ENCODE measurements around the gene CMTR1.
"Not testable (repeated sequence)": the region's sequence is repeated elsewhere in the genome, so short reads cannot be mapped to it uniquely, and the experiment has no call there.

The CMTR1 gene, protein sequence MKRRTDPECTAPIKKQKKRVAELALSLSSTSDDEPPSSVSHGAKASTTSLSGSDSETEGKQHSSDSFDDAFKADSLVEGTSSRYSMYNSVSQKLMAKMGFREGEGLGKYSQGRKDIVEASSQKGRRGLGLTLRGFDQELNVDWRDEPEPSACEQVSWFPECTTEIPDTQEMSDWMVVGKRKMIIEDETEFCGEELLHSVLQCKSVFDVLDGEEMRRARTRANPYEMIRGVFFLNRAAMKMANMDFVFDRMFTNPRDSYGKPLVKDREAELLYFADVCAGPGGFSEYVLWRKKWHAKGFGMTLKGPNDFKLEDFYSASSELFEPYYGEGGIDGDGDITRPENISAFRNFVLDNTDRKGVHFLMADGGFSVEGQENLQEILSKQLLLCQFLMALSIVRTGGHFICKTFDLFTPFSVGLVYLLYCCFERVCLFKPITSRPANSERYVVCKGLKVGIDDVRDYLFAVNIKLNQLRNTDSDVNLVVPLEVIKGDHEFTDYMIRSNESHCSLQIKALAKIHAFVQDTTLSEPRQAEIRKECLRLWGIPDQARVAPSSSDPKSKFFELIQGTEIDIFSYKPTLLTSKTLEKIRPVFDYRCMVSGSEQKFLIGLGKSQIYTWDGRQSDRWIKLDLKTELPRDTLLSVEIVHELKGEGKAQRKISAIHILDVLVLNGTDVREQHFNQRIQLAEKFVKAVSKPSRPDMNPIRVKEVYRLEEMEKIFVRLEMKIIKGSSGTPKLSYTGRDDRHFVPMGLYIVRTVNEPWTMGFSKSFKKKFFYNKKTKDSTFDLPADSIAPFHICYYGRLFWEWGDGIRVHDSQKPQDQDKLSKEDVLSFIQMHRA

DNA sequence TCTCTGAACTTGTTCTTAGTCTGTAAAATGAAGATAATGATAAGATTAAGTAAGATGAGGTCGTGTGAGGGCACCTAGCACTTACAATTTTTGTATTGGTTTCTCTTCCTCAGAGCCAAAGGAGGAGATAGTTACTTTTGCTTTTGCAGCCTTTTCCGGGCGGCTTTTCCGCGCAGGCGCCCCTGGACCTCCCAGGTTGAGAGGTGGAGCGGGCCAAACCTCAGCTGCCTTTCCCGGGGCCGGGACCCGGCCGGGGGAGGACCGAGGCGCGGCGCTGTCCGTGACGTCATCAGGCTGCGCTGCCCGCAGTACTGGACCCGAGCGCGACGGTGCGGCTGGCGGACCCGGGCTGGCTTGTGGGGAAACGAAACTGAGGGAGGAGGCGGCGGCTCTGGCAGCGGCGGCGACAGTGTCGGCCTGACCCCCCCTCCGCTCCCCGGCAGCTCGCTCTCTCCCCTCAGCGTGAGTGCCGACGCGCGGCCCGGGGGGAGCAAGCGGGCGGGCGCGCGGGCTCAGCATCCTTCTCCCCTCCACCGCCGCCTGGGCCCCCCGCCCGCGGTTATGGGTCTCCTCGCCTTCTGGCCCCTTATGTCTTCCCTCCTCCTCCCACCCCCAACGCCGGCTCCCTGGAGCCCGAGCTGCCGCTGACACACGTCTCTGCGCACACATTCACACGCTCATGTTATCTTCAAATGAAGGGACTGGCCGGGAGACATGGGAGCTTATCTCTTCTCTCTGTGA lies at the start of gene CMTR1:
CMTR1 (plus strand) TSS at position 306 of the 741 bp plus-strand sequence. CDS start 2,409 bp downstream, outside the sequence.
- DNase-seq (ENCODE audit: low read depth): peak; percentile 95

DNA sequence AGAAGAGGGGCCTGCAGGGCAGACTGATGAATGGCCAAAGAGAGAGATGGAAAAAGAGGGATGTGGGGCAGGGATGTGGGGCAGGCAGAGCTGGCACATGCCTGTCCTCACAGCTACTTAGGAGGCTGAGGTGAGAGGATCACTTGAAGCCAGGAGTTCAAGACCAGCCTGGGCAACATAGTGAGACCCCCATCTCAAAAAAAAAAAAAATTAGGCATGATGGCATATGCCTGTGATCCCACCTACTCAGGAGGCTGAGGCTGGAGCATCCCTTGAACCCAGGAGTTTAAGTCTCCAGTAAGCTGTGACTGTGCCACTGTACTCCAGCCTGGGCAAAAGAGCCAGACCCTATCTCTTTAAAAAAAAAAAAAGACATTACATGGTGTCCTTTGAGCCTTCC lies 44.4 kb upstream of the CMTR1 start:
- no peak for DNase-seq (ENCODE audit: low read depth)

DNA sequence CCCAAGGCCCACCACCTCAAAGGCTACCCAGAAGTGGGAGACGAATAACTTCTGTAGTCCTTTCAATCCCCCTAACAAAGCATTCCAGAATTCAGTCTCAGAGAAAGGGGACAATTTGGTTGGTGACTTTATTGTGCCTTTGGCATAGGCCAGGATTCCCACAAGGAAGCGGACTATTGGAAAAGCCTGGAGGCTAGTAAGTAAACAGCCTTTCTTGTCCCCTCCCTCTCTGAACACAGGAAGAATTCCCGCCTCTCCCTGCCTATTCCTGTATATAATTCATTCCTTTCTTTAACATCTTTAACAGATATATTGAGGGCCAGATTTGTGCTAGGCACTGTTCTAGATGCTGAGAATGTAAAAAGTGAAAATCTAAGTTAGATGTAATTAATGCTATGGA lies 43.2 kb upstream of the CMTR1 start:
- no peak for DNase-seq (ENCODE audit: low read depth)

DNA sequence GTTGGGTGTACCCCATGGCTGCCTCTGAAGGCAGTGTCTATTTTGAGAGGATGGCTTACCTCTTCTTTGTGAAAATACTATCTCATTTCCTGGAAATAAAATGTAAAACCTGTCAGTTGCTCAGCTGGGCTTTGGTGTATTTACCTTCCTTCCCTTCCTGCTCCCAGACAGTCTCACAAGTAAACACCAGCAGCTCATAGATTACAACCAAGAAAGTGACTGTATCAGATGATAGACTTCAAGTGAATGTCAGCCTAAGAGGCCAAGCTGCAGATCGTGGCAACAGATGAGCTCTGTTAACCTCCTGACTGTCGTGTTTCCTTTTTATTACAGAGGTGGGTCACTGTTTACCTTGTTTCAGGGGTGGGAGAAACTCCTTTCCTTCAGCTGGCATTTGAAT lies 41.9 kb upstream of the CMTR1 start:
- DNase-seq (ENCODE audit: low read depth): no peak

DNA sequence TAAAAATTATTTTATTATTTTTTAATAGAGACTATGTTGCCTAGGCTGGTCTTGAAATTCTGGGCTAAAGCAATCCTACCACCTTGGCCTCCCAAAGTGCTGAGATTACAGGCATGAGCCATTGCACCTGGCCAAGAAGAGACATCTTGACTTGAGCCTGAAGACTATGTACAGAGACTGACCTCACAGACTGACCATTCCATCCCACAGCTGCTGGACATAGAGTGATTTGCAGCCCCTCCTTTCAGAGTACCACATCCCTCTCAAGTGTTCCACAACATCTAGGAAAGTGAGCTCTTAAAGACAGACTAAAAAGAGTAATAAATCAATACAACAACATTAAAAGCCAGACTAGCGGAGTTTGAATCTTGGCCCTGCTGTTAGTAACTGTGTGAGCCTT lies 40.2 kb upstream of the CMTR1 start:
- no peak for DNase-seq (ENCODE audit: low read depth)

DNA sequence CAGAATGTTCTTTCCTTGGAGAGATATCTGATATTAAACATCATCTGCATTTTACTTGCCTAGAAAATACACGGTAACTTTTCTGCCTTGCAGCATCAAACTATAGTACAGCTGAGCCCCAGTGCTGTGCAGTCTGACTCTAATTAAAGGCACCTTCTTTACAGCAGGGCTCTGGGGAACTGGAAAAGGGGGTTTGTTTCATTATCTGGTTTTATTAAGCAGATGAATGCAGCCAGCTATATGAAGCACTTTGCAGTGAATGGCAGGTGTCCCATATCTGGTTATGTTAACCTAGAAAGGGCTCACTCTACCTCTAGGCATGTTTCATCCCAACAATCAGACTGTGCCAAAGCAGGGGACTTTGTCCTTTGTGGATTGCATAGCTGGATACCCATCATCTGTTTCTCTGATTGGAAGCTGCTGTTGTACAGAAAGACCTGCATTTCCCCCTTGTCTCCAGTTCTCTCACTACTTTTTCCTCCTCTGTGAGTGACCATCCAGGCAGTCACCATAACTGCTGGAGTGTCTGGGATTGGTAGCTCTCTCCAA lies 39.6 kb upstream of the CMTR1 start:
- DNase-seq (ENCODE audit: low read depth): no peak

DNA sequence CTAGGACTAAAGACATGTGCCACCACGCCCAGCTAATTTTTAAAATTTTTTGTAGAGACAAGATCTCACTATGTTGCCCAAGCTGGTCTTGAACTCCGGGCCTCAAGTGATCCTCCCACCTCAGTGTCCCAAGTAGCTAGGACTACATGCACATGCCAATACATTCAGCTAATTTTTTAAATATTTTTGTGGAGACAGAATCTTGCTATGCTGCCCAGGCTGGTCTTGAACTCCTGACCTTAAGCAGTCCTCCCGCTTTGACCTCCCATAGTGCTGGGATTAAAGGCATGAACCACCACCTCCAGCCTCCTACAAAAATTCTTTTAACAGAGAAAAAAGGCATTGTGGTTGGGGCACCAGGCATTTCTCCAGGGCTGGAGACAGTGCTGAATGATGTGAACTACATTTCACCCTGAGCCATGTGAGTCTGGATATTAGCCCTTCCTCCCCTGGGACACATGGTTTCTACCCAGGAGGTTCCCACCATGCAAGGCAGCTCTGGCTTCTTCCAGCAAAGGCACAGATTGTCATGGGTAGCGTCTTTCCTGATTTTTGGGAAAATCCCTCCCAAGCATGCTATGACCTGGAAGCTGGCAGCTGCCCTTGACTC lies 36.3 kb upstream of the CMTR1 start:
- DNase-seq (ENCODE audit: low read depth): no peak

DNA sequence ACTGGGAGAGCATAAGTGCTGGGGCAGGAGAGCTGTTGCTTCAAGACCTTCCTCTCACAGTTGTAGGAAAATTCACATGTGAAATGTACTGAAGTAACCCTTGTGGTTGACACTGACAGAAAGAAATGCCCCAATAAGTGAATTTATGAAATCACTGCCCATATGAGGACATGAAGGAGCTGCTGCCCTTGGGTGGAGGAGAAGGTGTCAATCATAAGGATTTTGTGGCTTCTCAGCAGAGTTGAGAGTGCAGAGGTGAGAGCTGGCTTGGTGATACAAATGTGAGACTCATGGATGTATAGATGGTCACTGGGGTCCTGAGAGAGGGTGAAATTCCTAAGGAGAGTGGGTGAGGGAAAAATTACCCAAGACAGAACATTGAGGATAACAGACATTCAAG lies 33.9 kb upstream of the CMTR1 start:
- no peak for DNase-seq (ENCODE audit: low read depth)

DNA sequence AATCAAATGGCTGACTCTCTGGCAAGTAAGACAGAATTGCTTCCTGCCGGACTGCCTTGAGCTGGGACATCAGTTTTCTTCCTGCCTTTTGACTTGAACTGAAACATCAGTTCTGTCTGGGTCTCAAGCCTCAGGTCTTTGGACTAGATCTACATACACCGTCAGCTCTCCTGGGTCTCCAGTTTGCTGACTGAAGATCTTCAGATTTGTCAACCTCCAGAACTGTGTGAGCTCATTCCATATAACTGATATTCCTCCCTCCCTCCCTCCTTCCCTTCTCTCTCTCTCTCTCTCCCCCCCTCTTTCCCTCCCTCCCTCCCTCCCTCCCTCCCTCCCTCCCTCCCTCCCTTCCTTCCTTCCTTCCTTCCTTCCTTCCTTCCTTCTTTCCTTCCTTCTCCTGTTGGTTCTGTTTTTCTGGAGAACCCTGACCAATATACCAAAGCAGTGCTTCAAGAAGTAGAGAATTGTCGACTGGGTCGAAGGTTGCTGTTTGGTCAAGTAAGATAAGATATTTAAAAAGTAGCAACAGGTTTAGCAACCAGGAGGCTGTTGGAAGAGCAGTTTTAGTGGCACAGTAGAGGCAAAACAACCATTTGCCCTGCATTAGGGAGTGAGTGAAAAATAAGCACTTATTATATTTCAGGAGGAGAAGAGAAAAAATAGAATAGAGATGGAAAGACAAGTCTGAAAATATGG lies 33.1 kb upstream of the CMTR1 start:
- DNase-seq (ENCODE audit: low read depth): no peak

DNA sequence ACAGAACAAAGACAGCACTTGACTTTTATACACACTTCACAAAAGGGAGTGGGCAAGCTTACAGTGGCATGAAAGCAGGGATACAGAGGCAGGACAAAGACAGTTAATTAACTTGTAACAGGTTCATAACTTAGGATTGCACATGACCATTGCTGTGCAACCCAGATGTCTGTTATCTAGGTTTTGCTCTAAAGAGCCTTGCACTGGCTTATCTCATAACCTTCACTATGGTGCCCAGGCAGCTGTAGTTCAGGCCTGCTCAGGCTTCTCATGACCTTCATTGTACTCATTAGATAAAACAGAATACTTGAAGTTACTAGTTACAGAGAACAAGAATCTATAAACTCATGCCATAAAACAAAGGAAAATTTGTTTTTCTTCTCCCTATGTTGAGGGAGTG lies 31.4 kb upstream of the CMTR1 start:
- not testable (repeated sequence) for DNase-seq (ENCODE audit: low read depth)

DNA sequence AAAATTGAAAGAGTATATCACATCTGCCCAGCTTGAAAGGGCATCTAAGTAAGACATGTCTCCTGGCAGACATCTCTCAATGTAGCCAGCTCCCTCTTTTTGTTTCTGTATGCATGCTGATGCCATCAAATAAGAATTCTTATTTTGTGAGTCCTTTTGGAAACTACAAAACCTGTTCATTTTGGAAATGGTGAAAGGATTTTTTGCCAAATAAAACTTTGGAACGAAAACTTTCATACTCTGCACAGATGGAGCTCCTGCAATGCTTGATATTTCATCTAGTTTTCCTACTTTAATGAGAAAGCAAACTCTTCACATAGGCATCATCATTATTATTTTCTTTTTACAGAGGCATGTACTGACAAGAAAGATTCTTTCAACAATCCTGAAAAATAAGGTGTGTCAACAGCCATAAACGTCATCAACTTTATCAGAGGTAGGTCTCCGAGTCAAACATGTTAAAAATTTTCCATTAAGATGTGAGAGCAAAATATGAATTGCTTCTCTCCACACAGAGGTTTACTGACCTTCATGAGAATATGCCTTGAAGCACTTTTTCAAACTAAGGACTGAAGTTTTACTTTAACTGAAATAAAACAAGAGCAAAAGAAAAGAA lies 26.2 kb upstream of the CMTR1 start:
- DNase-seq (ENCODE audit: low read depth): no peak

DNA sequence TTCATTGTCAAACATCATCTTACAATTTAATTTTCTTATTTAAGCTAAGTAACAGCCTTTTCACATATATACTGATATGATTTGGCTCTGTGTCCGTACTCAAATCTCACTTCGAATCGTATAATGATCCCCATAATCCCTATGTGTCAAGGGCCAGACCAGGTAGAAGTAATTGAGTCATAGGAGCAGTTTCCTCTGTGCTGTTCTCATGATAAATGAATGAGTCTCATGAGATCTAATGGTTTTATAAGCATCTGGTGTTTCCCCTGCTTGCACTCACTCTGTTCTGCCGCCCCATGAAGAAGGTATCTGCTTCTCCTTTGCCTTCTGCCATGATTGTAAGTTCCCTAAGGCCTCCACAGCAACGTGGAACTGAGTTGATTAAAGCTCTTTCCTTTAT lies 25.1 kb upstream of the CMTR1 start:
- DNase-seq (ENCODE audit: low read depth): no peak

DNA sequence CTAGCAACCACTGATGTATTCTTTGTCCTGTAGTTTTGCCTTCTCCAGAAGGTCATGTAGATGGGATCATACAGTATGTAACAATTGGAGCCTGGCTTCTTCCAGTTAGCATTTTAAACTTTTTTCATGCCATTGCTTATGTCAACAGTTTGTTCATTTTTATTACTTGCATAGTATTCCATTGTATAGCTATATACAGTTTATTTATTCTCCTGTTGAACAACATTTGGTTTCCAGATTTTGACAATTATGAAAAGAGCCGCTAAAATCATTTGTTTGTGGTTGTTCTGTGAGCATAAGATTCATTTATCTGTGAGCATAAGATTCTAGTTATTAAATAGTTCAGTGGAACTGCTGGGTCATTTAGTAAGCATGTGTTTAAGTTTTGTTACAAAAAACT lies 23.5 kb upstream of the CMTR1 start:
- no peak for DNase-seq (ENCODE audit: low read depth)

DNA sequence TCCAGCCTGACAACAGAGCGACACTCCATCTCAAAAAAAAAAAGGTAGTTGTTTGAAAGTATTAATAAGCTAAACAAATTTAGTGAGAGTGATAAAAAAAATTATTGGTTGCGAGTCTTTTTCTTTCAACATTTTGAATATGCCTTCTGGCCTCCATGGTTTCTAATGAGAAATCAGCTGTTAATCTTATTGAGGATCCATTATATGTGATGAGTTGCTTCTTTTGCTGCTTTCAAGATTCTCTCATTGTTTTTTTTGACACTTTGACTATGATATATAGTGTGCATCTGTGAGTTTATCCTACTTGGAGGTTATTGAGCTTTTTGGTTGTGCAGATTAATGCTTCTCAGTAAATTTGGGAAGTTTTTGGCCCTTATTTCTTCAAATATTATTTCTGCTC lies 15.6 kb upstream of the CMTR1 start:
- DNase-seq (ENCODE audit: low read depth): no peak

DNA sequence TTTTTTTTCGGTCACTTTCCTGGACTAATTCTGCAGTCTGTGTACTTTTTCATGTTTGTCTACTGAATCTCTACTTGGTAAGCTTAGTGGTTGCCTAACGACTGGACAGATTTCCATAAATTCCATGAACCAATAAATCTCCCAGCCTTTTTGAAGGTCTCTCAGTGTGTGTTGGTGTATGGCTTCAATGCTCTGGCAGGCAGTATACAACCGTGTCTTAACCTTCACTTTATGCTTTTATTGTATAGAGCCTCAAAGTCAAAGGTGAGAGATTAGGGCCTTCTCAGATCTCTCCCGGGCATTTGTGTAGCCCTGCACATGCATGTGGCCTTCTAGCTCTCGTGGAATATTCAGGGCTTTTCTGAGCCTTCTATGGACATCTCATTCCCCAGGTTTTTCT lies 14.3 kb upstream of the CMTR1 start:
- DNase-seq (ENCODE audit: low read depth): no peak

DNA sequence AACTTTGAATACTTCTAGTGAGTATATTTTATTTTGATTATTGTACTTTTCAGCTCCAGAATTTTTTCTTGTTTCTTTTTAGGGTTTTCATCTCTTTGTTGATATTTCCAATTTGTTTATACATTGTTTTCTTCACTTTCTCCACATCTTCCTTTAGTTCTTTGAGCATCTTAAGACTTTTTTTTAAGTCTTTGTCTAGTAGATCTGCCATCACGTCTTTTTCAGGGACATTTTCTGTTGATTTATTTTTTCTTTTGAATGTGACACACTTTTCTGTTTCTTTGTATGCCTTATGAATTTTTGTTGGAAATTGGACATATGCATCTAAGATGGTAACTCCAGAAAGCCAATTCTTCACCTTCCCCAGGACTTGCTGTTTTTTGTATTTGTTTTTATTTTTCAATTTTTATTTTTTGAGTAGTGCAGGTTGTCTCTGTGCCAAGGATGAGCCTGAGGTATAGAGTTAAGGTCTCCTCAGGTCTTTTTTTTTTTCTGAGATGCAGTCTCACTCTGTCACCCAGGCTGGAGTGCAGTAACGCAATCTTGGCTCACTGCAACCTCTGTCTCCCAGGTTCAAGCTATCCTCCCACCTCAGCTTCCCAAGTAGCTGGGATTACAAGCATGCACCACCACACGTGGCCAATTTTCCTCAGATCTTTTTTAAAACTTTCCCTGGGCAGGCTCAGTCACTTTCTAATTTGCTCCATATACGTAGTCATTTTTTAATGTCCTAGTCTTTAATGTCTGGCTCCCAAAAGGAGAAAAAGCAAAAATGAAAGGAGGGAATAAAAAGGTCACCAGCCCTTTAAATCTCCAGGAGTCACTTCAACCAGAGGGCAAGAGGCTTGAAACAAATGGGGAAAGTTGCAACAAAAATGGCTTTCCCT lies 6.7 kb upstream of the CMTR1 start:
- no peak for DNase-seq (ENCODE audit: low read depth)

DNA sequence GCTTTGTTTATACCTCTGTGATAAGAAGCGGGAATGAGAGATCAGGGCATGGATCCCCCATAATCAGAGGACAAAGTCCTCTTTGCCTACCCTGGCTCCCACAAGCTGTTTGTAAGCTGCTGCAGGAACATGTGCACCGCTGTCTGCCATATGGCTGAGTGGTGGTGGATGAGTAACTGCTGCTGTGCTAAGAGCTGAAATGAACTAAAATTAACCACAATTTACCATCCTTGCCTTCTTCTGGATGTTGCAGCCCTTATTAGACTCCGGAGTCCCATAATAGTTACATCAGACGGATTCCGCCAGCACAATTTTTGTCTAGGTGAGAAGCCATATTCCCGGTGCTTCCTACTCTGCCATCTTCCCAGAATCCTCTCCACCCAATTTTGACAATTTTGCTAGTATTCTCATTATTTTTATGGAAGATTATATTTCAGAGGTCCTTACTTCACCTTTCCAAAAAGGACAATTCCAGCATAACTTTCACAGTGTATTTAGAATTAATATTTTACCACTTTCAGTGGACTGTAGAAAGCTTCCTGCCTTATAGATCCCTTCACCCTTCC lies 6.0 kb upstream of the CMTR1 start:
- no peak for DNase-seq (ENCODE audit: low read depth)

DNA sequence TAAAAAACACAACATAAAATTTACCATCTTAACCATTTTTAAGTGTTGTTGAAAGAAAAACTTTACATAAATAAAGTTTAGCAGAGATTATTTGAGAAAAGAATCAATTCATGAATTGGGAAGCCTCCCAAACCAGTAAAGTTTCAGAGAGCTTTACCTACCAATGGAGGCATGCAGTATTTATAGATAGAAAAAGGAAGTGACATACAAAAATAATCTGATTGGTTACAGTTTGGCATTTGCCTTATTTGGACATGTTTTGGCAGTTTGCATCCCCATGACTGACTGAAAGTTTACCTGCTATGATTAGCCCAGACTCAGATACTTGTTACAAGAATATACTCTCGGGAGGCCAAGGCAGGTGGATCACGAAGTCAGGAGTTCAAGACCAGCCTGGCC lies 3.7 kb upstream of the CMTR1 start:
- DNase-seq (ENCODE audit: low read depth): no peak

DNA sequence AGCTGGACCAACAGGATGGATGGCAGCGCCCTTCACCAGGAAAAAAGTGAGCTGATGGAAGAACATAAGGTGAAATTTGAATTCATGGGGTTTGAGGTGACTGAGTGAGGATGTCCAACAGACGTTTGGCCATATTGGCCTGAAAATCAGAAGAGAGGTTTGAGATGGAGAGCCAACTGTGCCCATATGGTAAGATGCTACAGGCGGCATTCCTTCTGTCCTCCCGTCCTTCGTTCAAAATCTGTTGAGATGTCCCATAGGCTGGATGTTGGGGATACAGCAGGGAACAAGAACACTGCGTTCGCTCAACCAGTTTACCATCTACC lies 468 bp upstream of the CMTR1 start:
- DNase-seq (ENCODE audit: low read depth): no peak
